ENCODE results near the gene S100A1.
A peak's percentile ranks its signal among the peaks of the same experiment; 100 is the strongest.

S100A1 gene

DNA sequence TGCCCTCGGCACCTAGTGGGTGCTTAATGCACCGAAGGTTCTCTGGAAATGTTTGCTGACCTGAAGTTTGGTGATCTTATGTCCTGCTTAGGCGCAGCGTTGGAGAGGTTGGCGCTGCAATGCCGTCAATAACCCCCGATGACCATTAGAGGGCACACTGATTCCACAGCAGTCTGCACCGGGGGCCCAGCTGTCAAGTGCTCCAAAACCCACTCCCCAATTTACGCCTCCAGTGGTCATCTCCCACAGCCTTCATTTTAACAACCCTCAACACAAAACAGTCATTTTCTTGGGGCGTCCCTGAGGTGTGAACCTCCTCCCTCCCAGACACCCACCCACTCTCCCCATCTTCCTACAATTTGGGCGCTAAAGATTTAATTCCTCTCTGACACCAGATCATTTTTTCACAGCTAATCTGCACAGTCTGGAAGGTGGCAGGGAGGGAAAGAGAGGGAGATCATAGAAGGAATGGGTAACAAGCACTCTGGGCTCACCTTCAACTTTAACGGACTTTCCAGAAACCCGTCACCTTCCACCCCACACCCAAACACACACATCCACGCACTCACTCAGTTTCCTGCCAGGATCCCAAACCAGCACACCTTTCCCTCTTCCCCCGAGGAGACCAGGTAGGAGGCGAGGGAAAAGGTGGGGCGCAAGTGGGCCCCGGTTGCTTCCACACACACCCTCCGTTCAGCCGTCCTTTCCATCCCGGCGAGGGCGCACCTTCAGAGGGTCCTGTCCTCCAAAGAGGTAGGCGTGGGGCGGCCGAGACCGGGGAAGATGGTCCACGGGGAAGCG is 49.7 kb downstream of the S100A1 start:
- DNase-seq: peak in 8 of 10 donors; percentile 37 to 89 (median 46)
- intact Hi-C loops (cut with DNase I): loop anchor here (1.0 to 10.0 kb wide), 3 partner anchors 71 to 308 kb away; partner anchors contain the start of genes RAB13 and SLC27A3

DNA sequence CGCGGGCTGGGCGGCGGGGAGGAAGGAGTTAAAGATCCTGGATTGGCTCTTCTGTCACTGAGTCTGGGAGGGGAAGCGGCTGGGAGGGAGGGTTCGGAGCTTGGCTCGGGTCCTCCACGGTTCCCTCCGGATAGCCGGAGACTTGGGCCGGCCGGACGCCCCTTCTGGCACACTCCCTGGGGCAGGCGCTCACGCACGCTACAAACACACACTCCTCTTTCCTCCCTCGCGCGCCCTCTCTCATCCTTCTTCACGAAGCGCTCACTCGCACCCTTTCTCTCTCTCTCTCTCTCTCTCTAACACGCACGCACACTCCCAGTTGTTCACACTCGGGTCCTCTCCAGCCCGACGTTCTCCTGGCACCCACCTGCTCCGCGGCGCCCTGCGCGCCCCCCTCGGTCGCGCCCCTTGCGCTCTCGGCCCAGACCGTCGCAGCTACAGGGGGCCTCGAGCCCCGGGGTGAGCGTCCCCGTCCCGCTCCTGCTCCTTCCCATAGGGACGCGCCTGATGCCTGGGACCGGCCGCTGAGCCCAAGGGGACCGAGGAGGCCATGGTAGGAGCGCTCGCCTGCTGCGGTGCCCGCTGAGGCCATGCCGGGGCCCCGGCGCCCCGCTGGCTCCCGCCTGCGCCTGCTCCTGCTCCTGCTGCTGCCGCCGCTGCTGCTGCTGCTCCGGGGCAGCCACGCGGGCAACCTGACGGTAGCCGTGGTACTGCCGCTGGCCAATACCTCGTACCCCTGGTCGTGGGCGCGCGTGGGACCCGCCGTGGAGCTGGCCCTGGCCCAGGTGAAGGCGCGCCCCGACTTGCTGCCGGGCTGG is 50.5 kb downstream of the S100A1 start, which contains the start of gene NPR1:
TSS of gene NPR1 (plus strand) at position 170 of the 818 bp plus-strand sequence. CDS start at position 591, 421 bp downstream.
- DNase-seq: peak in 5 of 10 donors; percentile 13 to 85 (median 76)
- intact Hi-C loops (cut with DNase I): loop anchor here (10.0 kb wide), 1 partner anchor 96 kb away; the partner anchor contains the start of gene SLC27A3

DNA sequence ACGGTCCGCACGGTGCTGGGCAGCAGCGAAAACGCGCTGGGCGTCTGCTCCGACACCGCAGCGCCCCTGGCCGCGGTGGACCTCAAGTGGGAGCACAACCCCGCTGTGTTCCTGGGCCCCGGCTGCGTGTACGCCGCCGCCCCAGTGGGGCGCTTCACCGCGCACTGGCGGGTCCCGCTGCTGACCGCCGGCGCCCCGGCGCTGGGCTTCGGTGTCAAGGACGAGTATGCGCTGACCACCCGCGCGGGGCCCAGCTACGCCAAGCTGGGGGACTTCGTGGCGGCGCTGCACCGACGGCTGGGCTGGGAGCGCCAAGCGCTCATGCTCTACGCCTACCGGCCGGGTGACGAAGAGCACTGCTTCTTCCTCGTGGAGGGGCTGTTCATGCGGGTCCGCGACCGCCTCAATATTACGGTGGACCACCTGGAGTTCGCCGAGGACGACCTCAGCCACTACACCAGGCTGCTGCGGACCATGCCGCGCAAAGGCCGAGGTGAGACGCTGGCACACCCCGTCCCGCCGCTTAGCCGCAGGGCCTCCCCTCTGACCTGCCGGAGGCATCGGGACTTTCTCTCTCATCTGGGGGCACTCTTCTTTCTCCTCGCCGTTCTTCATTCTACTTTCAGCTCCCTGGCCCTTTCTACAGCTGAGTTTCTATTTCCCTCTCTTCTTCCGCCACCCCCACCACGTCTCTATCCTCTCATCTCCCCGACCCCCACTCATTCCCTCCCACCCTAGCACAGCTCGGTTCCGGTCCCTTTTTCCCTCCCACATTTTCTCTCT is 51.3 kb downstream of the S100A1 start:
- peak in 3 of 10 donors; percentile 62 to 72 (median 72) for DNase-seq
- intact Hi-C loops (cut with DNase I): loop anchor here (10.0 kb wide), 1 partner anchor 95 kb away; the partner anchor contains the start of gene SLC27A3

DNA sequence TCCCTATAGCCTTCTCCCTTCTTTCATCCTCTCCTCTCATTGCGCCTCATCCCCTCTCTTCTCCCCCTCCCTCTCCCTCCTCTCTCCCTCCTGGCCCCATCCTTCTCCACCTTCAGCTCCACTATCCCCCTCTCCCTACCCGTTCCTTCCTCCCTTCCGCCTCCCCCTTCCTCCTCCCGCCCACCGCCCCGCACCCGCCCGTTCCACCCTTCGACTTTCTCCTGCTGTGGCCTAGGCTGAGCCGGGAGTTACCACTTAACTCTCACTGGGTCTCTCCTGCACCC is 51.8 kb downstream of the S100A1 start:
- intact Hi-C loops (cut with DNase I): no loop called here

More for the DNA sequence above, 51.8 kb downstream of the S100A1 start:
- DNase-seq: peak in 1 of 10 donors; percentile 5

Measured in posterior cingulate gyrus (tissue), 11 donors.